HG03439 (cell line): ENCODE data around the gene DCAF11.

ENCODE experiments used
- ATAC-seq: cut with Tn5 transposase; IDR thresholded peaks from one replicate; pipeline ENCODE4 v1.9.1; 2021; ENCODE audit warnings: mild to moderate bottlenecking, moderate library complexity; ENCODE audit not compliant: unreplicated experiment

DCAF11 gene

DNA sequence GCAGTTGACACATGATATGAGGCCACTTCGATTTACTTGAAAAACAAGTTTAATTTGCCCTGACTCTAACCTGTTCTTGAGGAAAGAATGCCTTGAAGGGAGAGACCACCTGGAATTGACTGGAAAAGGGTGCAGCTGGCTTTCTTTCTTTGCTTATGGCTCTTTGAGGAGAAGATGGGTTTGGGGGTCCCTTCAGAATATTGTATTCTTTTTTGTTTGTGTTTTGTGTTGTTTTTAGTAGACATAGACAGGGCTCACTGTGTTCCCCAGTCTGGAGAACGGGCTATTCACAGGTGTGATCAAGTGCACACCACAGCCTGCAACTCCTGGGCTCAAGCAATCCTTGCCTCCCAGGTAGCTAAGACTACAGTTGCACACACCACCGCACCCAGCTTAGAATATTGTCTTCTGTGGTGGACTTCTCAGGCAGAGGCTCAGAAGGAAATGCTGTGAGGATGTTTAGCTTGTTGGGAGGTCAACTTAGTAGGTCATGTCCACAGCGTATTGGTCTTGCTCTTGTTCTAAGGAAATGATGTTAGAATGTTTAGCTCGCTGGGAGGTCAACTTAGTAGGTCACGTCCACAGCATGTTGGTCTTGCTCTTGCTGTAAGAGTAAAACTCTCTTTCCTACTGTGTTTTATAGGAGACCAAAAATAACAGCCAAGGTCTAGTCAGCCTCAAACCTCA is 1.7 kb downstream of the DCAF11 start:
- no peak for ATAC-seq

DNA sequence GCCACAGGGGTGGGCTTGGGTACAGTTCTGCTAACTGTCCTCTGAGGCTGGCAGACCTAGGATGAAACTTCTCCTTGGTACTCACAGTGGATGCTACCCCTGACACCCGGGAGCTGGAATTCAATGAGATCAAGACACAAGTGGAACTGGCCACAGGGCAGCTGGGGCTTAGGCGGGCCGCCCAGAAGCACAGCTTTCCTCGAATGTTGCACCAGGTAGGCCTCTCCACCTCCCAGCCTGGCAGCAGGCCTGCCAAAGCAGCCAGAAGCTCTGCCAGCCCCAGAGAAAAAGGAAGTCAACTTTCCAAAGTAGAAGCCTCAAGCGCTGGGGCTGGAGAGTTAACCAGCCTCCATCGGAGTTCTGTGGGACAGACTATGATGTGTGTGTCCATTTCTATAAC is 2.6 kb downstream of the DCAF11 start:
- no peak for ATAC-seq

DNA sequence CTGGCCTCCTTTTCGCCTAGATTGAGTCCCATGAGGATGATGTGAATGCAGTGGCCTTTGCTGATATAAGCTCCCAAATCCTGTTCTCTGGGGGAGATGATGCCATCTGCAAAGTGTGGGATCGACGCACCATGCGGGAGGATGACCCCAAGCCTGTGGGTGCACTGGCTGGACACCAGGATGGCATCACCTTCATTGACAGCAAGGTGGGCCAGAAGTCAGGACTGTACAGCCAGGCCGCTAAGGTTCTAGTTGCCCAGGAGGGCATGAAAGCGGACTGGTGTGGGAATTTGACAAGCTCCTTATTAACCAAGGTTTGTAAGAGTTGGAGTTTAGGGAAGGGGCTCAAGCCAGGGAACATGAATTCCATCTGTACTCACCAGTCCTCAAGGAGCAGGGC is 5.1 kb downstream of the DCAF11 start:
- ATAC-seq: no peak

DNA sequence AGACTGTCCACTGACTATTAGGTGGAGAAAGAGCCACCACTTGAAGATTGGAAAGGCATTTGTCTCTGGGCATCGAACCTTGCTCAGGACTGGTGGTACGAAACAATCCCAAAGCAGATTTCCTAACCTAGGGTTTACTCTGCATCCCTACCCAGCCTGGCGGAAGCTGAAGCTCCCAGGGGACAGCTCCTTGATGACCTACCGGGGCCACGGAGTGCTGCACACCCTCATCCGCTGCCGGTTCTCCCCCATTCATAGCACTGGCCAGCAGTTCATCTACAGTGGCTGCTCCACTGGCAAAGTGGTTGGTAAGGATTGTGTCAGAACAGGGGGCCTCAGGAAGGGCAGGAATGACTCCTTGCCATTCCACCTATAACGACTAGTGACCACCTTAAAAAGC is 6.6 kb downstream of the DCAF11 start:
- ATAC-seq: no peak

DNA sequence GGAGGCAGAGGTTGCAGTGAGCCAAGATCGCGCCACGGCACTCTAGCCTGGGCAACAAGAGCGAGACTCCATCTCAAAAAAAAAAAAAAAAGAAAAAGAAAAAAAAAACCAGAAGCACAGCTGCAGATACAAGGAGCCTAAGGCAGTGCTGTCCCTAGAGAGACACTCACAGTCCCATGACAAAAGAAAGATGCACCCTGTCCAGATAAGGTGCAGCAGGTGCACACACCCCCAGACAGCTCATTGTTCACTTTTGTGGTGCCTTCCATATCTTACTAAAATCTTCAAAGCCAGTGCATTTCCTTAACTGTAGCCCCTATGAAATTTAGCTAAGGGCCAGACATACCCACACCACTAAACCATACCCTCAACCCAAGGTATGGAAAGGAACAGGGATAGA is 7.8 kb downstream of the DCAF11 start:
- ATAC-seq: no peak

DNA sequence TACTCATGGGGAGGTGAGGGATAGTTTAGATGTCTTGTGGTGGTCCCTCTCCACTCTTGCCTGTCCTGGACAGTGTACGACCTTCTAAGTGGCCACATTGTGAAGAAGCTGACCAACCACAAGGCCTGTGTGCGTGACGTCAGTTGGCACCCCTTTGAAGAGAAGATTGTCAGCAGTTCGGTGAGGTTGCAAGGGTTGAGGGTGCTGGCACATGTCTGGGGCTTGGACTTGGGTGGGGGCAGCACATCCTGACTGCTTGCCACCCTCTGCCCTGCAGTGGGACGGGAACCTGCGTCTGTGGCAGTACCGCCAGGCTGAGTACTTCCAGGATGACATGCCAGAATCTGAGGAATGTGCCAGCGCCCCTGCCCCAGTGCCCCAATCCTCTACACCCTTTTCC is 8.3 kb downstream of the DCAF11 start:
- no peak for ATAC-seq

DNA sequence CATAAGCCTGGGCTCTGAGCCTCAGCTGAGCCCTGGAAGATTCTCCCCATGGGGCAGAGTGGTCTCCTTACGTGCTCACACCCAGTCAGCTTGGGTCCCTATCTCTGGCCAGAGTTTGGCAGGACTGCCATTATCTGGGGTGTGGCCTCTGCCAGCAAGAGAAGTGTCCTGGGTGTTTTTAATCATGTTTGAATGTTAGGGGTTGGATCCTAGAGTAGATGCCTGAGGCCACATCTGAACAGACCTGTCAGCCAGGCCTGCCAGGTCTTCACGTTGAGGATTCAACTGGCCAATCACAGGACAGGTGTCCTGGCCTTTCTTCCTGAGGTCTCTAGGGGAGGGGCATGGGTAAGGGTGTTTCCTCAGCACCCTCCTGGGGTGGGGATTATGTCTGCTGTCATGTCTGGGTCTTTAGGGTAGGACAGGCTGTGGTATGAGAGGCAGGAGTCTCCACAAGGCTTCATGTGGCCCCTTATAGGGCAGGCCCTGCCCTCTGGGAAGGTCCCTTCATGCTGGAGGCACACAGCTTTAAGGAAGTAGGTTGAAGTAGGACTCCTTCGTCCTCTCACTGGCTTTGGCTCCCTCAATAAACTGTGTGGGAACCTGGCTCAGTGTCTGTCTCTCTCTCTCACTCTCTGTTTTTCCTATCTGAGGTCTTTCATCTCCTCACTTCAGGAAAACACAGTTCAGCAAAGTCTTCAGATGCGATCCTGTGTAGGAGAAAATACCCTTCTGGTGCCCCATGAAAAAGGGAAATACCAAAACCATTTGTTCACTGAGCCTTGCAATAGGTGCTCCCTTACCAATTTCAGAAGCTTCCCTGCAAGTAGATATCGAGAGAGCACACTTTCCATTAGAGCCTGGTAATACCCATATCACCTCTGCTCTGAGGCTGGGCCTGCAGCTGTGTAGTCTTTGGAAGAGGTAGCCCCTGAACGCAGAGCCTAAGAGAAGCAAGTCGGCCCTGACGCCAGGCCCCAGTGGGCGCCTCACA is 9.1 kb downstream of the DCAF11 start:
- no peak for ATAC-seq

DNA sequence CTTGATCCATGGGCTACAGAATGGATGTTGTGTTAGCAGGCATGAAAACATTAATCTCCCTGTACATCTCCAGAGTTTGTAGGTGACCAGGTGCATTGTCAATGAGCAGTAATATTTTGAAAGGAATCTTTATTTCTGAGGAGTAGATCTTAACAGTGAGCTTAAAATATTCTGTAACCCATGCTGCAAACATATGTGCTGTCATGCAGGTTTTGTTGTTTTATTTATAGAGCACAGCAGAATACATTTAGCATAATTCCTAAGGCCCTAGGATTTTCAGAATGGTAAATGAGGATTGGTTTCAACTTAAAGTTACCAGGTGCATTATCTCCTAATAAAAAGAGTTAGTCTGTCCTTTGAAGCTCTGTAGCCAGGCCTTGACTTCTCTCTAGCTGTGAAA is 12.4 kb downstream of the DCAF11 start:
- no peak for ATAC-seq

DNA sequence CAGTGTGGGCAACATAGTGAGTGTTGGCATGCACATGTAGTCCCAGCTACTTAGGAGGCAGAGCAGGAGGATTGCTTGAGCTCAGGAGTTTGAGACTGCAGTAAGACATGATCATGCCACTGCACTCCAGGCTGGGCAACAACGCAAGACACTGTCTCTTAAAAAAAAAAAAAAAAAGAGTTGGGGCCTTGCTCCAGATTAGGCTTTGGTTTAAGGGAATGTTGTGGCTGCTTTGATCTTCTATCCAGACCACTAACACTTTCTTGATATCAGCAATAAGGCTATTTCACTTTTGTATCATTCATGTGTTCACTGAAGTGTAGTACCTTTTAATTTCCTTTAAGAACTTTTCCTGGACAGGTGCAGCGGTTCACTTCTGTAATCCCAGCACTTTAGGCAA is 13.1 kb downstream of the DCAF11 start:
- ATAC-seq: no peak

DNA sequence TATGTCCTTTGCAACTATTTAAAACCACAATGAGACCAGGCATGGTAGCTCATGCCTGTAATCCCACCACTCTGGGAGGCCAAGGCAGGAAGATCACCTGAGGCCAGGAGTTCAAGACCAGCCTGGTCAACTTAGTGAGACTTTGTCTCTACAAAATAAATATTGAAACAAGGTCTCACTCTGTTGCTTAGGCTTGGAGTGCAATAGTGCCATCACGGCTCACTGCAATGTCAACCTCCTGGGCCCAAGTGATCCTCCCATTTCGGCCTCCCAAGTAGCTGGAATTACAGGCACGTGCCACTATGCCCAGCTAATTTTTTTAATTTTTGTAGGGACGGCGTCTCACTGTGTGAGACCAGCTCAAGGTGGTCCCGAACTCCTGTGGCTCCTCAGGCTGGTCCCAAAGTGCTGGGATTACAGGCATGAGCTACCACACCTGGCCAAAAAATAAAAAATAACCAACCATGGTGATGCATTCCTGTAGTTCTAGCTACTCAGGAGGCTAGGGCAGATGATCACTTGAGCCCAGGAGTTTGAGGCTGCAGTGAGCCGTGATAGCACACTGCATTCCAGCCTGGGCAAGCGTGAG is 14.9 kb downstream of the DCAF11 start:
- ATAC-seq: no peak

DNA sequence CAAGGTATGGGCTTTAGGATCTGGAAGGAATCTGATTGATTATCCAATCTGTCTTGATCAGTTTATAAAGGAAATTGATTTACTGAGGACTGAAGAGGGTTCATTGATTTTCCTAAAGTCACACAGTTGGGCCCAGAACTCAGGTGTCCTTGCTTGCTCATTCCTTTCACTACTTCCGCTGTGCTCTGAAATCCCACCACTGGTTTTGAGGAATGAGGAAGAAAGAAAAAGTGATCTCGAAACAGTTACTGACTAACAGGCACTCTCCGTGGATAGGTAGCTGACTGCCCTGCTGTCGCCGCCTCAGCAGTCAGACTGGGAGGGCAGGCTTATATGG is 15.8 kb downstream of the DCAF11 start, which contains the start of gene FITM1:
TSS of gene FITM1 (plus strand) at position 280 of the 337 bp plus-strand sequence. CDS start 905 bp downstream, outside the sequence.
- ATAC-seq: no peak

DNA sequence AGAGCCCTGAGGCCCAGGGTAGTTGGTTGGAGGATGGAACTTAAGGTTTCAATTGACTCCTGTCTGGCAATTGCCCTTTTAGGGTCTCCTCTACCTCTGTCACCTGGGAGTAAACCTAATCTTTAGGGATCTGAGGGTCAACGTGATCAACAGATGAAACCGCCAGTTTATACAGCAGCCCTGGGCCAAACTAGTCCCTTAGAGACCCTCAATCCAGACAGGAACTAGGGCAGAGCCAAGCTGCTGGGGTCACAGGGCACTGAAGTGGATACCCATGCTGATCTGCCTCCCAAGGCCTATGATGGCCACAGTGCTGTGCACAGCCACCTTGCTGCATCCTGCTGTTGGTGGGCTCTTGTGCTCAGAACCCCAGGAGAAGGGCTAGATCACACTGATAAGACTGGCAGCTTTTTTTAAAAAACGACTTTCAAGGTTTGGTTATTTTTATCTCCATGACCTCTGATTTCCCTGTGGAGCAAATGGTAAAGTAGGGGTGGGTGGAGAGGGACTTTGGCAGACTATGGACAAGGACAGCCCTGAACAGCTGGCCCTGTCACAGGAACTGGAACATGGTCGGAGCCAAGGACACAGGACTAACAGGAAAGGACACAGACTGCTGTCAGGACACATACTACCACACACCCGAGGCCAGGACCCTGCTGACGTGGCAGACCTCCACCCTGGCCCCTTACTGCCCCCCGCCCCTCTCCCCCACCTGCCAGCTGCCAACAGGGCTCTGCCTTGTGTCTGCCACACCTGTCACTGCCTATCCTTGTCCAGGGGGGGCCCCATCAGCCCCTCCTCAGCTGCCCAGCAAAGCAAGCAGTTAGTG is 16.4 kb downstream of the DCAF11 start:
- no peak for ATAC-seq

DNA sequence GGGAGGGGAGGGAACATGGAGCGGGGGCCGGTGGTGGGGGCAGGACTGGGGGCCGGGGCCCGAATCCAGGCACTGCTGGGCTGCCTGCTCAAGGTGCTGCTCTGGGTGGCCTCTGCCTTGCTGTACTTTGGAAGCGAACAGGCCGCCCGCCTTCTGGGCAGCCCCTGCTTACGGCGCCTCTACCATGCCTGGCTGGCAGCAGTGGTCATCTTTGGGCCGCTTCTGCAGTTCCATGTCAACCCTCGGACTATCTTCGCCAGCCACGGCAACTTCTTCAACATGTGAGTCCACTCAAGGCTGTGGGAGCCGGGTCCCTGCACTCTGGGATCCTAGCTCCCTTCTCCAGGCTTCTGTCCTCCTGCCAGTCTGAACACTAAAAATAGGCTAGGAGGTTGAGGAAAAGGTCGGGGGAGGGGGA is 17.0 kb downstream of the DCAF11 start:
- ATAC-seq: no peak

DNA sequence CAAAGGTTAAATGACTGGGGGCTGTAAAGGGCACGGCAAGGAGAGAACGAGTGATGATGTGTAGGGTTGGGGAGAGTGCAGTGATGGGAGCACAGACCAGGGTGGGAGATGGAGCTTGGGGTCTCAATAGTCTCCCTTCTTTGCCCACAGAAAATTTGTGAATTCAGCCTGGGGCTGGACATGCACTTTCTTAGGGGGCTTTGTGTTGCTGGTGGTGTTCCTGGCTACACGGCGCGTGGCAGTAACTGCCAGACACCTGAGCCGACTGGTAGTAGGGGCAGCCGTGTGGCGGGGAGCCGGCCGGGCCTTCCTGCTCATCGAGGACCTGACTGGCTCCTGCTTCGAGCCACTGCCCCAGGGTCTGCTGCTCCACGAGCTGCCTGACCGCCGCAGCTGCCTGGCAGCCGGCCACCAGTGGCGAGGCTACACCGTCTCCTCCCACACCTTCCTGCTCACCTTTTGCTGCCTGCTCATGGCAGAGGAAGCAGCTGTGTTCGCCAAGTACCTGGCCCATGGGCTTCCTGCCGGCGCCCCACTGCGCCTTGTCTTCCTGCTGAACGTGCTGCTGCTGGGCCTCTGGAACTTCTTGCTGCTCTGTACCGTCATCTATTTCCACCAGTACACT is 17.6 kb downstream of the DCAF11 start:
- no peak for ATAC-seq

DNA sequence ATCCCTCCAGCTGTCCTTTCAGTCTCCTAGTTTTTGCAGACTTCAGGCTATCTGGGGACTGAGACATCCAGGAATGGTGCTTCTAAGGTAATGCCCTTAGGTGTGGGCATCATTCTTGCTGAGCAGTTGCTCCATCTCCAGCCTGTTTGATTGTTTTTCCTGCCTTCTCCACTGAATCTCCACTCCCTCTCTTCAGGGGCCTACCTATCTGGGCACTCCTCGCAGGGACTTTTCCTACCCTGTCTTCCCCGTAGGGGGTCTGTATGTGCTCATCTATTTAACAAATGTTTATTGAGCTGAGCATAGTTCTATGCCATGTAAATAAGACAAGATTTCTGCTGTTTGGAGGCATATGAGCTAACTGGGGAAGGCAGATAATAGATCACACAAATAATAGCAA is 18.4 kb downstream of the DCAF11 start:
- ATAC-seq: no peak

DNA sequence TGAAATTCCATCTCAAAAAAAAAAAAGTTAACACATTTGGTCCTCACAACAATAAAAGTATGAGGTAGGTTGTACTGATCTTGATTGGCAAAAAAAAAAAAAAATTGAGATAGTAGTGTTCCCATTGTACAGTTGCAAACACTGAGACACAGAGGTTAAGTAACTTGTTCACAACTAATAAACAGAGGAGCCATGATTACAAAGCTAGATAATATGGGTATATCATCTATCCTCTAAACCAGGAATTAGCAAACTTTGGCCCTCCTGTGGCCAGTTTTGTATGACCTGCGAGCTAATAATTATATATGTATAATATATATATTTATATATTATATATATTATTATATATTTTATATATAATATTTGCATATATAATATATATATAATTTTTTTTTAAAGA is 19.2 kb downstream of the DCAF11 start:
- ATAC-seq: no peak

DNA sequence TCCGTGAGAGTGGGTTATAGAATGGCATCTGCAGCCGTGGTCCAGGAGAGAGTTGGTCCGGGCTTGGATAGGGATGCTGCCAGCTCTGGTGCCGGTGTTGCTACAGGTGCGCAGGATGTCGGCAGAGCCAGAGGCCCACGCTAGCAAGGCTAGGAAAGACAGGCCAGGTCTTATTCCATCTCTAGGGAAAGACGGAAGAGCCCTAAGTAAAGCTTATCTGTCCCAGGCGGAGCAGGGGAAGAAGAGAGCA is 20.9 kb downstream of the DCAF11 start:
- ATAC-seq: peak; percentile 1

DNA sequence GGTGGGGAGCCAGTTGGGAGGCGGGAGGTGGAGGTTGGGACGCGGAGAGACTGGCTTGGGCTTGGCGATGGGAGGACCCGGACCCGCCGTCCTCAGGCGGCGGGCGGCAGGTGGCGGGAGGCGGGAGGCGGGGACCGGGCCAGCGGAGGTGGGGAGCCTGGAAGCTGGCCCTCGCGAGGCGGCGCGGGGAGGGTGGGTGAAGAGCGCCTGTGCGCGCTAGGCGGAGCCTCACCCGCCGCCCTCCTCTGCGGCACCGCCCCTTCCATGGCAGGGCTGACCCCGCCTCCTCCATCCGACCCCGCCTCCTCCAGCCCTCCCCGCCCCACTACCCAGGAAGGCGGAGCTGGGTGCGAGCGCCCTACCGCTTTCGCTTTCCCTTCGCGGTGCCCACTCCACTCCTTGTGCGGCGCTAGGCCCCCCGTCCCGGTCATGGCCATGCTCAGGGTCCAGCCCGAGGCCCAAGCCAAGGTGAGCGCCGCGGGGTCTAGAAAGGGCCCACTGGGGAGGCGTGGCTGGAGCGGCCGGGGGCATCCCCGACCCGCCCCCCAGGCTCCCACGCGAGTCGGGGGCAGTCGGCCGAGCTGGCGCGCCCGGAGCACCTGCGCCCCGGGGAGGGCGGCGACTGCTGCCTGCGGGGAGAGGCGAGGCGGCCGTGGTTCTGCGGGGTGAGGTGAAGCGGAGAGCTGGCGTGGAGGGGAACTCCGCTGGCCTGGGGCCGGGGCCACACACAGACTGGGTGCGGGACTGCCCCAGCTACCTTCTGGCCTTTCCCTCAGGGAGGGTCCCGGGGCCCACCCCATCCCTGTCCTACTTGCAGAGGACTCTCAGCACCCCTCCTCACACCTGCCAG is 21.5 kb downstream of the DCAF11 start, which contains the start of gene PSME1:
TSS of gene PSME1 (plus strand) at position 361 of the 850 bp plus-strand sequence. CDS start at position 430, 69 bp downstream.
- peak; percentile 79 for ATAC-seq

DNA sequence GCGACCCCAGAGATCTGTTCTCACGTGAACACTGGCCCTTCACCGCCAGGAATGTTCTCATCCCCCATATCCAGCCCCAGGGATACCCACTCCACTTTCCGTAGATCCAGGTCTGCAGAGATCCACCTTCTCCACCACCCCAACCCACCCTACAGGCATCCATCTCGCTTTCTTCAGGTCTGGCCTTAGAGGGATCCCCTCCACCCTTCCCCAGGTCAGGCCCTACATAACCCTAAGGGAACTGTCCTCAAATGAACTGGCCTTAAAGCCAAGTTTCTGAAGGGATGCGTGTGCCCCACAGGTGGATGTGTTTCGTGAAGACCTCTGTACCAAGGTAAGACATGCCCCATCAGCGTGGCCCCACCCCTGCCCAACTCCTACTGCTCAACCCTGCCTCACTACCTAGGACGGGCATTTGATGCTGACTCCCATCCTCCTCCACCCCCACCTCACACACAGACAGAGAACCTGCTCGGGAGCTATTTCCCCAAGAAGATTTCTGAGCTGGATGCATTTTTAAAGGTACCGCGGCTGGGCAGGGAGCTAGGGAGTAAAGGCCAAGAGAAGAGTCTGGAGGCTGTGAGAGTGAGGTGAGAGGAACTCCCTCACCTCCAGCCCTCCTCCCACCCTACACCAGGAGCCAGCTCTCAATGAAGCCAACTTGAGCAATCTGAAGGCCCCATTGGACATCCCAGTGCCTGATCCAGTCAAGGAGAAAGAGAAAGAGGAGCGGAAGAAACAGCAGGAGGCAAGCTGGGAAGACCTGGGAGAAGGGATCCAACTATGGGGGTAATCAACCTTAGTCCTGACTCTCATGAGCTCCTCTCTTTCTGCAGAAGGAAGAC is 22.3 kb downstream of the DCAF11 start:
- no peak for ATAC-seq
